Suppressor macrophage (primary cell): ENCODE measurements around the gene MARCHF2.

Experiments
- DNase-seq, 4 experiments: peaks; one replicate each; pipeline ENCODE4 v3.0.0-alpha.2; 2020 to 2022

The MARCHF2 gene

GRCh38 chr19:8481201-8481600 lies 68.1 kb downstream of the MARCHF2 start:
- no peak for DNase-seq

GRCh38 chr19:8481616-8482015 lies 68.5 kb downstream of the MARCHF2 start:
- DNase-seq = no peak

DNA sequence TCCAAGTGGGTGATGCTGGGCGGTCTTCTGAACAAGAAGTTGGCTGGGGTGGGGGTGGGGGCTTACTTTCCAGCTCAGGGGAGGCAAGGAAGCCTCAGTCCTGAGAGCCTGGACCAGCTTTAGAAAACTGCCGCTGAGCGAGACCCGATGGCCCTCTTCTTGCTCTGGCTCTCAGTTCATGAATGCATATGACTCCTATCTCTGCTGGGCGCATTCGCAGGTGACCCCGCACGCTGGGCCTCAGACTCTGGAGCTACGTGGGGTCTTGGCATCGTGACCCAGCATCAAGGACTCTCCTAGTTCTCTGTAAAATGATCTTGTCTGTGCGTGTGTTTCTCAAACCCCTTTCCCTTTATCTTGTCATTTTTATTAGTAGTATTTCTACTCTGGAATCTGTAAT lies 69.6 kb downstream of the MARCHF2 start:
- no peak for DNase-seq

DNA sequence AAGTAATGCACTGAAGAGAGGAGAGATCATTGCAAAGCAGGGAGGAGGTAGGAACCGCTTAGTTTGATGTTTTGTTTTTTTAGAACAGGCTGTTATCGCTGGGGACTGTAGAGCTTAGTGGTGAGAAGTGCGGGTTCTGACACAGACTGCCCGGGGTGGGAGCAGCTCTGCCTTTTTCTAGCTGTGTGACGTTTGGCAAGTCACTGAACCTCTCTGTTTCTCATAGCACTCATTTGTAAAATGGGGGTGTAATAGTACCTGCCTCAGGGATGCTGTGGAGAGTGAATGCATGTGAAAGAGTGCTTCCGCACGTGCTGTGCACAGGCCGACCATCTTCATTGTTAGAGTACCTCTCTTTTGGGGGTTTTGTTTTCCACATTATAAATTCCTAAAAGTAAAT lies 70.1 kb downstream of the MARCHF2 start:
- DNase-seq = no peak

- peak; percentile 94 to 98 (median 96) for DNase-seq
Measured at GRCh38 chr19:8484331-8484894, 71.3 kb downstream of the MARCHF2 start.

DNA sequence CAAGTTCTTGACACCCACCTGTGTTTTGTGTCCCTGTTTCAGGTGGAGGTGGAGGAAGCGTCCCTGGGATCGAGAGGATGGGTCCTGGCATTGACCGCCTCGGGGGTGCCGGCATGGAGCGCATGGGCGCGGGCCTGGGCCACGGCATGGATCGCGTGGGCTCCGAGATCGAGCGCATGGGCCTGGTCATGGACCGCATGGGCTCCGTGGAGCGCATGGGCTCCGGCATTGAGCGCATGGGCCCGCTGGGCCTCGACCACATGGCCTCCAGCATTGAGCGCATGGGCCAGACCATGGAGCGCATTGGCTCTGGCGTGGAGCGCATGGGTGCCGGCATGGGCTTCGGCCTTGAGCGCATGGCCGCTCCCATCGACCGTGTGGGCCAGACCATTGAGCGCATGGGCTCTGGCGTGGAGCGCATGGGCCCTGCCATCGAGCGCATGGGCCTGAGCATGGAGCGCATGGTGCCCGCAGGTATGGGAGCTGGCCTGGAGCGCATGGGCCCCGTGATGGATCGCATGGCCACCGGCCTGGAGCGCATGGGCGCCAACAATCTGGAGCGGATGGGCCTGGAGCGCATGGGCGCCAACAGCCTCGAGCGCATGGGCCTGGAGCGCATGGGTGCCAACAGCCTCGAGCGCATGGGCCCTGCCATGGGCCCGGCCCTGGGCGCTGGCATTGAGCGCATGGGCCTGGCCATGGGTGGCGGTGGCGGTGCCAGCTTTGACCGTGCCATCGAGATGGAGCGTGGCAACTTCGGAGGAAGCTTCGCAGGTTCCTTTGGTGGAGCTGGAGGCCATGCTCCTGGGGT lies 72.7 kb downstream of the MARCHF2 start:
- DNase-seq = no peak

- no peak for DNase-seq
Measured at GRCh38 chr19:8486661-8487136, 73.6 kb downstream of the MARCHF2 start.

GRCh38 chr19:8487137-8487851 lies 74.2 kb downstream of the MARCHF2 start:
- peak; percentile 87 to 96 (median 93) for DNase-seq

DNA sequence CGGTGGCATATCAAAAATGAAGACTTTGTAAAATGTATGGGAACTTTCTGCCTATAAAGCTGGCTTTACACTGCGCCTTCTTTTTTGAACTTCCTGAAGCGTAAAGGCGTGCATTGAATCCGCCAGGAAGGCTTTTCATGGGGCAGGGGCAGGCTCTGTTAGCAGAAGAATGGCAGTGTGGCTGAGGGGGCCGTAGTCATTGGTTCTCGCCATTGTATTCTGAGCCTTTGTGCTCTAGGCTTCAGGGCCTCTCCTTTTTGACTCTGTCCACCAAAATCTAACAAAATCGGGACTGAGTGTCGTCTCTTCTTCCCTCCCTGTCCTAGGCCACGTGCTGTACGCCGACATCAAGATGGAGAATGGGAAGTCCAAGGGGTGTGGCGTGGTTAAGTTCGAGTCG lies 75.3 kb downstream of the MARCHF2 start:
- no peak for DNase-seq
